ENCODE results near the gene TBC1D24.
A peak's percentile ranks its signal among the peaks of the same experiment; 100 is the strongest.

Gene TBC1D24

DNA sequence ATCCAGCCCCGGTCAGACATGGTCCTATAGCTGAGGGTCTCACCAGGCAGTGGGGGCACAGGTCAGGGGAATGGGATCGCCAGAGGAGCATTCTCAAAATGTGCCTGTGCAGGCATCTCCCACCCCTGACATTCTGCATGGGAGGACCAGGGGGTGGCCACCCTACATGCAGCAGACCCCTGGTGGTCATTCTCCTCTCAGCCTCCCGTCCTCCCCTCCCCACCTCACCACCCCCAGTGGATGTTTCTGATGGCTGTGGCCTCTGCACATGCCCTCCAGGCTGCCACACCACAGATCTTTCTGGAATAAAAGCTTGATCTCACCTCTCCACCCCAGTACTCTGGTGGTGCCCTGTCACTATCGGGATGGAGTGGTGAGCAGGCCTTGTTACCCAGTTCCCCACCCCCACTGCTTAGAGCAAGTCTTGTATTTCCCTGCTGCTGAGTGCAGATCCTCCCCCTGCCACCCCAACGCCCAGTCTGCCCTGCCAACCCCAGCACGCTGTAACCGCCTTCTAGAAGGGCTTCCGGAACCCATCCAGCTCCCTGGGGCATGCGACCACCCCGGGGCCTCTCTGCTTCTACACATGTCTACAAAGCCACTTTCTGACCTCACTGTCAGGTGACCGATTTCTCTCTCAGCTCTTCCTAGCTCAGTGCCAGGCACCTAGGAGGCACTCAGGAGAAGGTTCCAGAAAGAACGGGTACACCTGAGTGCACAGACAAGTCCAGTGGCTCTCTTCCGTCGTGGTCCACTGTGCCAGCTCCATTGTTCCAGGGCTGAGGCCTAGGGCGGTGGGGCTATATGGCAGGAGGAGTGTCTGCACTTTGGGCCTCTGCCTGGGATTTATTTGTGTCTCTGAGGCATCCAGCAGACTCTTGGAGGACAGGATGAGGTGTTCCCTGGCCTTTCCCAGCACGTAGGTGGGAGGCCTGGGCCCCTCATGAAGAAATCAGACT lies 9.3 kb downstream of the TBC1D24 start:
- no peak for DNase-seq

- DNase-seq: no peak
Observed at GRCh38 chr16:2484898-2485508, 10.1 kb downstream of the TBC1D24 start.

DNA sequence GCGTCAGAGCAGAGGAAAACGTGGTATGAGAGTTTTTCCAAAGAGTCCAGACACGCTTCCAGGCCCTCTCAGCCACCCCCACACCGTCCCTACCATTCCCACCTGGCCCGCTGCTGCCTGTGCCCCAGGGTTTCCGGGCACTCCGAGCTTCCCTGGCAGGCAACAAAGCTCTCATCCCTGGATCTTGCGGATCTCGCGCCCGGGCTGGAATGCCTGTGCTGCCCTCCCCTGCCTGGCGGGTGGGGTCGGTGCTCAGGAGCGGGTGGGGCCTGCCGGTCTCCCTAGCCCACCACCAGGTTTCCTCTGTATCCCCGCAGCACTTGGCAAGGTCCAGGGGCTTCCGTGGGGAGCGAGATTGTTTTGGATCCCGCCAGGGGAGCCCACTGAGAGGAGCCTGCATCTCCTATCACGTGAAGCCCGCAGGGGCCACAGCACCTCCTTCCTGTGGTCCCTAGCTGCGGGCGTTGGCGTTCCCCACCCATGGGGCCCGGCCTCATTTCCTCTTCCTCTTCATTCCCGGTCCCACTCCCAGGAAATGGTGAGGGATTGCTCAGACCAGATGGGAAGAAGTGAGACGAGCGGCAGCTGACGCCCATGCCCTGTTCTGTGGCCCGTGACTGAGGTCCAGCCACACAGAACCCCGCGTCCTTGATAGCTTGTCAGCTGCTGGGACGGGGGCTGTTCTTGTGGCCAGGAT lies 11.0 kb downstream of the TBC1D24 start:
- DNase-seq: no peak

DNA sequence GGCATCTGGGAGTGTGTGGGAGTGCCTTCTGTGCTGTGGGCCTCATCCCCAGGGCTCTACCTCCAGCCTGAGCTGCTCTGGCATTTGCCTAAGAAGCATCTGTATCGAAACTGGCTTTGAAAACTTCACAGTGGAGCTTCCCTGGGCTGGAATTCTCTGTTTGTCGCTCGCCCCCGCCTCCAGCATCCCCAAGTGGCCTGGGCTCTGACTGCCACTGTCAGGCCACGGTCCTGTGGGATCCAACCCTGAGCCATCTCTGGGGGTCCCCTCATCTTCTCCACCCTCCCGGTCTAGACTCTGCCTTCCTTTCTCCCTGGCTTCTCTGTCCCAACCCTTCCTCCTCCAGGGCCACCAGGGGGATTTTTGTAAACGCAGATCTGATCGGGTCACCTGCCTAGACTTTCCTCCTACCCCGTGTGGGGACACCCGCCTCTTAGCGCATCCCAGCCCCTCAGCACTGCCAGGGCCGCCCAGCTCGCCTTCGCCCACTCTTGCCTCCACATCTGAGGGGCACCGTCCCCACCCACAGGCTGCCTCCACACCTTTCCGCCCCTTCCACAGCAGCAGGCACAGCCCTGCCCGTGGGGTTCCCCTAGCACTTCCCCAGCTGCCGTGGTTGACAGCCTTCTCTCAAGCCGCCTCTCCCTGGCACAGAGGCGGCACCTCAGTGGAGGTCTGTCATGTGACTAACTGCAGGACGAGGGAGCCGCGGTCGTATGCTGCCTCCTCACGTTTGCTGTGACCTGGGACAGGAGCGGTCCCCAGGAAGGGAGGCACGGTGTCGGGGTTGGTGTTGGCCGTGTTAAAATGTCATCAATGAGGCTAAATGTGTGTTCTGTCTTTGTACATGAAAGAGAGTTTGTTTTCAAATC lies 12.0 kb downstream of the TBC1D24 start:
- peak; percentile 84 for DNase-seq

- DNase-seq: no peak
Observed at GRCh38 chr16:2487517-2487842, 12.6 kb downstream of the TBC1D24 start.

- no peak for DNase-seq
Observed at GRCh38 chr16:2487903-2488531, 13.1 kb downstream of the TBC1D24 start.

DNA sequence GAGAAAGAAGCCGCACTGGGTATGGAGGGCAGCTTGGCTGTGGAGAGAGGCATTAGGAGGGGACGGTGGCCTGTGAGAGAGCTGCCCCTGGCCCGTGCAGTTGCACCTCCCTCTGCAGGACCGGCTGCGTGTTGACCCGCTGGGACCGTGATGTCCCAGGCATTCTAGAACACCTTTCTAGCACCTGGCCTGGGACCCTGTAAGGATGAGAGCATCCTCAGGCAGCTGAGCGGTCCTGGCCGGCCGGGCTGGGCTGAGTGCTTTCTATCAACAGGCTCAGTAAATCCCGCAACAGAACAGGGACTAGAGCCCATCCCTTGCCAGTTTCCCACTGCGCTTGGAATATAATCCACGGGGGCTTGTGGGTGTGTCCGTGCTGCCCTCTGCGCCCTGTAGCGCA lies 14.7 kb downstream of the TBC1D24 start:
- no peak for DNase-seq

- no peak for DNase-seq
Observed at GRCh38 chr16:2490190-2491105, 15.5 kb downstream of the TBC1D24 start.

DNA sequence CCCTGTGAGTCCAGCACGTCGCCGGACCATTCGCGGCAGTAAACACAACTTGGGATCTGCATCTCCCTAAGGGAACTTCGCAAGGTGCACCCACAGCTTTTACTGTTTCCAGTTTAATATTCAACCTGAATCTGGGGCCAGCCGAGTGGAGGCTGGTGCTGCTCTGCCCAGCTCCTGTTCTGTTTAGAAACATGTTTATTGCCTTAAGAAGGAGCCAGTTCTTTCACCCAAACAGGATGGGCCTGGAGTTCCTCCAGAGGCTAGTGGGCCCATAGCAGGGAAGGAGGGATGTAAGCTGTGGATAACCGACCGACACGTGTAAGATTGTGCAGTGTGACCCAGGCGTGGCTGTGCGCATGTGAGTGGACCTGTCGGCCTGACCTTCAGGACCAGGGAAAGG lies 17.4 kb downstream of the TBC1D24 start:
- no peak for DNase-seq

DNA sequence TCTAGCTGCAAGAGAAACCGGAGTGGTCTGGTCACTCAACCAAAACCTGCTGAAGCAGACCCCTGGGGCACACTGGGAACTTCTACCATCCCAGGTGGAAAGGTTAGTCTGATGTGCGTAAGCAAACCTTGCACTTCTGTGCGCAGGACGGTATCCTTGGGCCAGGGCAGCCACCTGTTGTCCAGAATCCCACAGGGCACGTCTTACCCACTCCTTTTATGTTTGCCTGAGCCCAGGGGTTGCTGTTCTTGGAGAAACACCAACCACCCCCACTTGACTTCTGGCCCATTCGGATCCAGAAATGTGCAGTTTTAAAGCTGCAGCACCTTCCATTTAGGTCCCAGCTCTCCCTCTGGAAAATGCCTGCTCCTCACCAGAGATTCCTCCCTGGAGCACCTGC lies 18.7 kb downstream of the TBC1D24 start:
- no peak for DNase-seq

- DNase-seq: no peak
Observed at GRCh38 chr16:2494616-2495015, 19.7 kb downstream of the TBC1D24 start.

GRCh38 chr16:2495041-2495440 lies 20.1 kb downstream of the TBC1D24 start:
- DNase-seq: no peak

DNA sequence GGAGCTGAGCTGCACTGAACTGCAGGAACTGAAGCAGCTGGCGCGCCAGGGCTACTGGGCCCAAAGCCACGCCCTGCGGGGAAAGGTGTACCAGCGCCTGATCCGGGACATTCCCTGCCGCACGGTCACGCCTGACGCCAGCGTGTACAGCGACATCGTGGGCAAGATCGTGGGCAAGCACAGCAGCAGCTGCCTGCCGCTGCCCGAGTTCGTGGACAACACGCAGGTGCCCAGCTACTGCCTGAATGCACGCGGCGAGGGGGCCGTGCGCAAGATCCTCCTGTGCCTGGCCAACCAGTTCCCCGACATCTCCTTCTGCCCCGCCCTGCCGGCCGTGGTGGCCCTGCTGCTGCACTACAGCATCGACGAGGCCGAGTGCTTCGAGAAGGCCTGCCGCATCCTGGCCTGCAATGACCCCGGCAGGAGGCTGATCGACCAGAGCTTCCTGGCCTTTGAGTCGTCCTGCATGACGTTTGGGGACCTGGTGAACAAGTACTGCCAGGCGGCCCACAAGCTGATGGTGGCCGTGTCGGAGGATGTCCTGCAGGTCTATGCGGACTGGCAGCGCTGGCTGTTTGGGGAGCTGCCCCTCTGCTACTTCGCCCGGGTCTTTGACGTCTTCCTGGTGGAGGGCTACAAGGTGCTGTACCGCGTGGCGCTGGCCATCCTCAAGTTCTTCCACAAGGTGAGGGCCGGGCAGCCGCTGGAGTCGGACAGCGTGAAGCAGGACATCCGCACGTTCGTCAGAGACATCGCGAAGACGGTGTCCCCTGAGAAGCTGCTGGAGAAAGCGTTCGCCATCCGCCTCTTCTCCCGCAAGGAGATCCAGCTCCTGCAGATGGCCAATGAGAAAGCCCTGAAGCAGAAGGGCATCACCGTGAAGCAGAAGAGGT lies 21.5 kb downstream of the TBC1D24 start:
- DNase-seq: no peak

GRCh38 chr16:2497116-2497630 lies 22.2 kb downstream of the TBC1D24 start:
- no peak for DNase-seq

DNA sequence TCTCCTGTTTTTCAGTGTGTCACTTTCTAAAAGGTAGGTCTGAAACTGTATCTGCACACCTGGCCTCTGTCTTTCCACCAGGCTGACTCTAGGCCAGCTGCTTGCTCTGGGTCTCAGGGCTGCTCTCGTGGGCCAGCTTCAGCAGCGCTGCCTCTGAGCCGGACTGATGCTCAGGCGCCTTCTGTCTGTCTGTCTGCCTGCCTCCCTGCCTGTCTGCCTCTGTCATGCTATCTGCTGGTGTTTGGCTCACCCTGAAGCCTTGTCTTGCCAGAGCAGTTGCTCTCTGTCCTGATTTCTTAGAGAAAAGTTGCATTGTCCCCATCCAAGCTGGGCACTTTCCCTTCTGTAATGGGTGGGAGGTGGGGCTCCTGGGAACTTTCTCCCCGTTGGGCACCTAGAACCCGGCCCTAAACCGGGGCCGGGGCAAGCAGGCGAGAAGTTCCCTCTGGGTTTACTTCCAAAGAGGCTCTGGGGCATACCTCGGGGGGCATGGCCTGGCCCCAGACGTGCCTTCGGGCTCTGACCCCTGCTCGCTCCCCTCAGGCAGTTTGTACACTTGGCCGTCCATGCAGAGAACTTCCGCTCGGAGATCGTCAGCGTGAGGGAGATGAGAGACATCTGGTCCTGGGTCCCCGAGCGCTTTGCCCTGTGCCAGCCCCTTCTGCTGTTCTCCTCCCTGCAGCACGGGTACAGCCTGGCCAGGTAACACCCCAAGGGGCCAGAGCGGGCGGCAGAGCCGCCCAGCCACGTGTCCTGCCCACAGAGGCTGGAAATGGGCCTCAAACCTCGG lies 23.0 kb downstream of the TBC1D24 start:
- DNase-seq: no peak

- DNase-seq: no peak
Observed at GRCh38 chr16:2498531-2499253, 23.8 kb downstream of the TBC1D24 start.

GRCh38 chr16:2499454-2499853 lies 24.5 kb downstream of the TBC1D24 start:
- no peak for DNase-seq

DNA sequence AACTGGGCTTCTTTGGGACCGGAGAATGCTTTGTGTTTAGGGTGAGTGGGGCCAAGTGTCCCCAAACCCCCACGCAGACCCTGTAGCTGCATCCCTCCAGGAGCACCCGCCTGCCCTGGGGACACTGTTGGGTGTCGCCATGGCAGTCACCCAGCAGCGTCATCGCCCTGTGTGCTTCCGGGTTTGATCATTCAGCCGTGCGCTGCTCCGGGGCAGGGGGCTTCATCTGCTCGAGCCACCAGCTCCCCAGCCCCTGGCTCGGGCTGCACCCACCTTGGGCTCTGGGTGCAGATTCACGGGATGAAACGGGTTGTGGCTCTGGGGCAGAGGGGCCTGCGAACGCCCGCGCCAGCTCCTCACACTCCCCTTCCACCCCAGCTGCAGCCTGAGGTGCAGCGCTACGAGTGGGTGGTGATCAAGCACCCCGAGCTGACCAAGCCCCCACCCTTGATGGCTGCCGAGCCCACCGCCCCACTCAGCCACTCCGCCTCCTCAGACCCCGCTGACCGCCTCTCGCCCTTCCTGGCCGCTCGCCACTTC lies 25.0 kb downstream of the TBC1D24 start:
- no peak for DNase-seq
